ENCODE measurements around the gene NOS1AP.

DNA sequence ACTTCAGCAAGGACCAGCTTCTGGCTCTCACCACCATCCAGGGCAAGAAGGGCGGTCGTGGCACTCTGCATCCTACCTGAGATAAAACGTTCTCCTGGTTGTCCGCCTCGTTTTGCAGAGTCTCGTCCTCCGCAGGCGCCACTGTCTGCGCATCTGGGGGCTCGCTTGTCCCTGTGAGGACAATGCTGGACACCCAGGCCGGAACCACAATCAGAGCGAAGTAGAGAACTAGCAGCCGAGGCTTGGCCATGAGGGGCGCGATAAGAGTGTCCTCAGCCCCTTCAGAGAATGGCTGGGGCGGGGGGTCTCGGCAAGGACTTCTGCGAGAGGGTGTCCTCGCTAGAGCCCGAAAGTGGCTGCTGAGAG, 46.3 kb upstream of the NOS1AP start:
- TF ChIP-seq, protein P1, sequence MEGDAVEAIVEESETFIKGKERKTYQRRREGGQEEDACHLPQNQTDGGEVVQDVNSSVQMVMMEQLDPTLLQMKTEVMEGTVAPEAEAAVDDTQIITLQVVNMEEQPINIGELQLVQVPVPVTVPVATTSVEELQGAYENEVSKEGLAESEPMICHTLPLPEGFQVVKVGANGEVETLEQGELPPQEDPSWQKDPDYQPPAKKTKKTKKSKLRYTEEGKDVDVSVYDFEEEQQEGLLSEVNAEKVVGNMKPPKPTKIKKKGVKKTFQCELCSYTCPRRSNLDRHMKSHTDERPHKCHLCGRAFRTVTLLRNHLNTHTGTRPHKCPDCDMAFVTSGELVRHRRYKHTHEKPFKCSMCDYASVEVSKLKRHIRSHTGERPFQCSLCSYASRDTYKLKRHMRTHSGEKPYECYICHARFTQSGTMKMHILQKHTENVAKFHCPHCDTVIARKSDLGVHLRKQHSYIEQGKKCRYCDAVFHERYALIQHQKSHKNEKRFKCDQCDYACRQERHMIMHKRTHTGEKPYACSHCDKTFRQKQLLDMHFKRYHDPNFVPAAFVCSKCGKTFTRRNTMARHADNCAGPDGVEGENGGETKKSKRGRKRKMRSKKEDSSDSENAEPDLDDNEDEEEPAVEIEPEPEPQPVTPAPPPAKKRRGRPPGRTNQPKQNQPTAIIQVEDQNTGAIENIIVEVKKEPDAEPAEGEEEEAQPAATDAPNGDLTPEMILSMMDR (IDR thresholded peaks at IDR 0.05), result no peak
- no peak for TF ChIP-seq EP300 (IDR thresholded peaks at IDR 0.05)

Data from ovary (tissue), 3 donors.